Smooth muscle cell (in vitro differentiated cells): ENCODE results near the gene MAN2A1. TPM values are rescaled to one million over a fixed set of nuclear protein-coding genes. Genes with fewer than 3 reads are reported as not detected.

Experiments used
- DNase-seq: peaks from one replicate; lab custom pipeline; 2025; ENCODE audit not compliant: unreplicated experiment; lab: John Stamatoyannopoulos, UW
- H2AFZ ChIP-seq: fragments of 200-600 bp; sonication (generic); 2 replicates; pipeline ENCODE4 v1.6.0; 2016; ENCODE audit warnings: antibody characterized with exemption, low read depth, mild to moderate bottlenecking
- H3F3A ChIP-seq: fragments of 200-600 bp; sonication (generic); 2 replicates; pipeline ENCODE4 v1.6.0; 2017; ENCODE audit warnings: antibody characterized with exemption, low read depth
- H3K27ac ChIP-seq: fragments of 200-600 bp; sonication (generic); 2 replicates; pipeline ENCODE4 v1.5.1; 2016; ENCODE audit warnings: low read depth, mild to moderate bottlenecking
- H3K27me3 ChIP-seq: fragments of 200-600 bp; sonication (generic); 2 replicates; pipeline ENCODE4 v1.6.1; 2016; ENCODE audit warnings: low read depth, mild to moderate bottlenecking
- H3K36me3 ChIP-seq: fragments of 200-600 bp; sonication (generic); 2 replicates; pipeline ENCODE4 v1.5.1; 2016; ENCODE audit warnings: low read depth
- H3K4me1 ChIP-seq: fragments of 200-600 bp; sonication (generic); 2 replicates; pipeline ENCODE4 v1.5.1; 2016; ENCODE audit warnings: low read depth
- H3K4me2 ChIP-seq: fragments of 200-600 bp; sonication (generic); 2 replicates; pipeline ENCODE4 v1.6.0; 2016; ENCODE audit warnings: mild to moderate bottlenecking
- H3K4me3 ChIP-seq: fragments of 200-600 bp; sonication (generic); 2 replicates; pipeline ENCODE4 v1.5.1; 2016; ENCODE audit warnings: mild to moderate bottlenecking
- H3K79me2 ChIP-seq: fragments of 200-600 bp; sonication (generic); 2 replicates; pipeline ENCODE4 v1.6.0; 2016; ENCODE audit warnings: low read depth, mild to moderate bottlenecking
- H3K9ac ChIP-seq: fragments of 200-600 bp; sonication (generic); 2 replicates; pipeline ENCODE4 v1.6.0; 2016; ENCODE audit warnings: low read depth
- H3K9me3 ChIP-seq: fragments of 200-600 bp; sonication (generic); replicated peaks from 2 replicates; pipeline ENCODE4 v1.5.1; 2016; ENCODE audit warnings: low read depth
- H4K20me1 ChIP-seq: fragments of 200-600 bp; sonication (generic); 2 replicates; pipeline ENCODE4 v1.6.0; 2016; ENCODE audit warnings: low read depth
- CTCF ChIP-seq: fragments of 200-600 bp; sonication (generic); IDR thresholded peaks from 2 replicates; pipeline ENCODE4 v1.5.1; 2017; ENCODE audit warnings: borderline replicate concordance, mild to moderate bottlenecking, antibody characterized with exemption; ENCODE audit not compliant: insufficient read depth, poor library complexity, severe bottlenecking
- WGBS: methylation state at CpG from one replicate; pipeline ENCODE4 v1.1.7; 2016; ENCODE audit warnings: low lambda C conversion rate; 5-methylcytosine and 5-hydroxymethylcytosine counted together
- polyA plus RNA-seq: library from polyadenylated mRNA; unstranded; fragments of >200 nt; fragmentation: Nextera tagmentation; extraction: Ambion mirVana; gene quantifications from 2 replicates; pipeline ENCODE4 v1.2.1, GENCODE V29; 2016
- total RNA-seq: library from RNA; depleted of rRNA; stranded (reverse); fragments of >200 nt; gene quantifications from 2 replicates; pipeline ENCODE4 v1.2.3, GENCODE V29; 2014

The MAN2A1 gene
- total and polyA plus RNA-seq, 2 experiments from 2014 or later: 20.3 to 112 TPM

GRCh38 chr5:109903061-109903460 is 213.3 kb downstream of the MAN2A1 start:
- WGBS: 95% methylated on average over 2 of the region's 2 CpGs
- no peaks in the 10 kb centered on the region for H3K27me3 ChIP-seq
- no peaks in the 10 kb centered on the region for H4K20me1 ChIP-seq
- TF ChIP-seq CTCF: no peak
- H3K4me2 ChIP-seq: no peak overlapping the region
- H3K4me3 ChIP-seq: no peak overlapping the region
- H3F3A ChIP-seq: no peaks in the 10 kb centered on the region
- no peak overlapping the region for H3K9ac ChIP-seq
- no peaks in the 10 kb centered on the region for H3K36me3 ChIP-seq
- no peak overlapping the region for H3K27ac ChIP-seq
- H2AFZ ChIP-seq: no peak overlapping the region
- no peaks in the 10 kb centered on the region for H3K4me1 ChIP-seq
- H3K9me3 ChIP-seq: no peaks in the 10 kb centered on the region
- H3K79me2 ChIP-seq: no peaks in the 10 kb centered on the region
- no peak for DNase-seq

- H3K4me2 ChIP-seq: no peak overlapping the region
- TF ChIP-seq CTCF: no peak
- no peak overlapping the region for H3K4me3 ChIP-seq
- H3F3A ChIP-seq: no peaks in the 10 kb centered on the region
- no peak overlapping the region for H3K9ac ChIP-seq
- no peaks in the 10 kb centered on the region for H4K20me1 ChIP-seq
- no peak overlapping the region for H3K27ac ChIP-seq
- no peaks in the 10 kb centered on the region for H3K9me3 ChIP-seq
- no peaks in the 10 kb centered on the region for H3K27me3 ChIP-seq
- WGBS: 58% methylated on average over 1 of the region's 1 CpG
- H2AFZ ChIP-seq: no peak overlapping the region
- H3K36me3 ChIP-seq: no peaks in the 10 kb centered on the region
- no peaks in the 10 kb centered on the region for H3K4me1 ChIP-seq
- no peak for DNase-seq
- no peaks in the 10 kb centered on the region for H3K79me2 ChIP-seq
Observed at GRCh38 chr5:109905906-109906305, 216.2 kb downstream of the MAN2A1 start.

GRCh38 chr5:109907189-109907588 is 217.5 kb downstream of the MAN2A1 start:
- Histone ChIP-seq H3K27ac (no peak overlapping the region), H3K79me2 (no peaks in the 10 kb centered on the region), H3K4me3 (no peak overlapping the region), H3K9ac (no peak overlapping the region), H3K27me3 (no peaks in the 10 kb centered on the region), H3K36me3 (no peaks in the 10 kb centered on the region), H3K4me2 (peak overlapping the region; percentile 2), H3K4me1 (no peaks in the 10 kb centered on the region), H4K20me1 (no peaks in the 10 kb centered on the region), H3K9me3 (no peaks in the 10 kb centered on the region), H3F3A (no peaks in the 10 kb centered on the region), H2AFZ (no peak overlapping the region)
- no peak for TF ChIP-seq CTCF
- 58% methylated on average over 3 of the region's 3 CpGs for WGBS
- DNase-seq: no peak

- Histone ChIP-seq H3K9me3 (no peaks in the 10 kb centered on the region), H3K79me2 (no peaks in the 10 kb centered on the region), H2AFZ (no peak overlapping the region), H3K4me3 (no peak overlapping the region), H4K20me1 (no peaks in the 10 kb centered on the region), H3K9ac (no peak overlapping the region), H3K36me3 (no peaks in the 10 kb centered on the region), H3F3A (no peaks in the 10 kb centered on the region), H3K4me1 (no peaks in the 10 kb centered on the region), H3K27ac (no peak overlapping the region), H3K27me3 (no peaks in the 10 kb centered on the region), H3K4me2 (peak overlapping the region; percentile 2)
- DNase-seq: no peak
- WGBS: 16% methylated on average over 2 of the region's 2 CpGs
- no peak for TF ChIP-seq CTCF
Observed at GRCh38 chr5:109907731-109908130, 218.0 kb downstream of the MAN2A1 start.
